ENCODE results near the gene HOXD1.

The HOXD1 gene

DNA sequence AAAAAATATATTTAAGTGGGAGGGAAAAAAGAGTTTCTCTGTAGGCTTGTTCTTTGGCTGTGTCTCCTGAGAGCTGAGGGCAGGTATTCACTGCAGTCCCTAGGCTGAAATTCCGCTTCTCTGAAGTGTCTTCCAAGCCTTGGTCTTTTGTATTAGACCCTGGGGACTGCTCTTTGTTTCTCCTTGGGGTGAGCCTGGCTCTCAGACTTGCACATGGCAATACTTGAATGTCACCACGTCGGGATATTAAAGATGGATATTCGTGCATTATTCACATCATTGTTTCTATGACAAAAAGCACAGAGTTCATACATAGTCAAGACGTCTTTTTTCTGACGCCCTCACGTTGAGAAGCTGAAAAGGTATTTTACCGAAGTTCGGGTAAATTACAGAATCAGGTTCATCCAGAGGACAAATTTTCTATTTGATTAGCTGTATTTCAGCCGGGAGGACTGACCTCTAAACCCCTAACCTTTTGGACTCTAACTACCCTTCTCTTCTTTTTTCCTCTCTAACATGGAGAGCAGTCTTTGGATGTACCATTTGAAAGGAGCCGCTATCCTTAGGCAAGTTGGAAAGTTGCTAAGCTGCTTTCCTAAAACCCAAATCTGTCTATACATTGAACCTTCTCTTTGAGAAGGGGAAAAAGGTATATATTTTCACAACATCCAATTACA lies 33.8 kb upstream of the HOXD1 start:
- DNase-seq = no peak

DNA sequence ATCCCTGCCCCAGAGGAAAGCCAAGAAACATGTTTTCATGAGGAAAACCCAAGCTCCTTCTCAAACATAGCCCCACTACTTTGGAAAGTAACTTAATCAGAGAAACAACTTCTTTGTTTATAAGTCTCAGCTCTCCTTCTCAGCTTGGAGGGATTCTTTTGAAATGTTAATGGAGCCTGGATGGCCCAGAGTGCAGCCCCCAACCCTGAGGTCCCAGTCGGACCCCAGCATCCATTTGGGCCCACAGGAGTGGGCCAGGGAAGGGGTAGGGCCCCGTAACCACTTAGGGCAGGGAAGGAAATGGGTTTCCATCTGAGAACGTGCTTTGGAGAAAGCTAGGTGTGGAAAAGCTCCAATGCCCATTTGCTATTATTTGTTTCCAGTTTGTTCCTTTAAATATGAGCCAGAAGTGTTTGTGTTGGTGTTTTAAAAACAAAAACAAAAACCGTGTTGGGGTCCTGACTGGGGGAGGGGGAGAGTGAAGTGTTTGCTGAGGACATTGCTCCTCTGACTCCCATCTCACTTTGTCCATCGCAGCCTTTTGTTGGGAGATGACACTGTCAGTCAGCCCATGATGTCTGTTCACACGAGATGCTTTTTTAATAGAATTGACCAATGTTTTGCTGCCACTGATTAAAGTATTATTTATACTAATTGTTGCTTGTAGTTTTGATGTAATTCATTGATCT lies 33.0 kb upstream of the HOXD1 start:
- DNase-seq = no peak

DNA sequence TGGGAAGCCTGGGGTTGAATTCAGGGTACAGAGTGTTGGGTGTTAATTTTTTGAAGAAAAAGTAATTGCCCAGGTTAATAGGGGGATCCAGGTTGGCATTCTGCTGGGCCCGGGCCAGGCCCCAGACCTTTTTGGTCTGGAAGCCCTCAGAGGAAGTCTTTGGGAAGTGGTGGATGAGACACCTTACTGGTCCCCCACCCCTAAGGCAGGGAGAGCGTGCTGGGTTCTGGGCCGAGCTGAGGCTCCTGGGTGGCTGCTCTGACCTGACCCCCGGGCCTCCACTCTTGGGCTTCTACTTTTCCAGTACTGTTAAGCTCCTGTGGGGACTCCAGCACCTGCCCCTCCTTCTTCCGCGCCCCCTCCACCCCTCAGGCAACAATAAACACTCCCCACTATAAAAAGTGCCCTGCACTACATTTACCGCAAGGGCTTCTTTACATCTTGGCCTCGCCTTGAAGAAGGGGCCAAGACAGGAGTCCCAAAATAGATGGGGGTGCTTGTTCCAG lies 32.1 kb upstream of the HOXD1 start:
- DNase-seq = no peak

DNA sequence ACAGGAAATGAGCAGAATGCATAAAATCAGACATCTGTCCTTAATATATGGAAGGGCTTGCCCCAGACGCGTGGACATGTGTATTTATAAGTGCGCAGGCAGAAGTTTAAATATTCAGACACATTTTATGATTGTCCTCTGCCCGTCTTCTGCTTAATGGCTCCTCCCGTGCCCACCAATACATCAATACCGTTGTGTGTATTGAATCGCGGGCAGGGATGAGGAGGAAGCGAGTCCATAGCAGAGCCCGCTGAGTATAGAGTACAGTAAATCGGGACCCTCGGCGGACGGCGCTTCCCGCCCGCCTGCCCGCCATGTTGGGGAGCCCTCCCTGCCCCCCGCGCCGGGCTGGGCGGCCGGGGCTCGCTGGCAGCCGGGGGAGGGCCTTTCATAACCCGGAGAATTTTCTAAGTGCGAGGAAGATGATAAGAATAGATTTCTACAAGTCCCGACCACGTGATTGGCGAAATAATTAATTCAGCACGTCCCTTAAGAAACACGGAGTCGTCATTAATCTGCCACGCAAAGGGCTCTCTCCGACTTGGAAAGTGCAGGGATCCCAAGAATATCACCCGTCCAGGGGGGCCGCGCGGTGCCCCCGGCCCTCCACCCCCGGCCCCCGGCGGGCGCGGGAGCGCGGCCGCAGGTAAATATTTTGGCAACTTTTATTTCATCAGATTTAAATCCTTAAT lies 31.5 kb upstream of the HOXD1 start, which contains the start of gene HOXD3:
HOXD3 (plus strand) TSS at position 501 of the 692 bp plus-strand sequence. CDS start 11,808 bp downstream, outside the sequence.
- no peak for DNase-seq

DNA sequence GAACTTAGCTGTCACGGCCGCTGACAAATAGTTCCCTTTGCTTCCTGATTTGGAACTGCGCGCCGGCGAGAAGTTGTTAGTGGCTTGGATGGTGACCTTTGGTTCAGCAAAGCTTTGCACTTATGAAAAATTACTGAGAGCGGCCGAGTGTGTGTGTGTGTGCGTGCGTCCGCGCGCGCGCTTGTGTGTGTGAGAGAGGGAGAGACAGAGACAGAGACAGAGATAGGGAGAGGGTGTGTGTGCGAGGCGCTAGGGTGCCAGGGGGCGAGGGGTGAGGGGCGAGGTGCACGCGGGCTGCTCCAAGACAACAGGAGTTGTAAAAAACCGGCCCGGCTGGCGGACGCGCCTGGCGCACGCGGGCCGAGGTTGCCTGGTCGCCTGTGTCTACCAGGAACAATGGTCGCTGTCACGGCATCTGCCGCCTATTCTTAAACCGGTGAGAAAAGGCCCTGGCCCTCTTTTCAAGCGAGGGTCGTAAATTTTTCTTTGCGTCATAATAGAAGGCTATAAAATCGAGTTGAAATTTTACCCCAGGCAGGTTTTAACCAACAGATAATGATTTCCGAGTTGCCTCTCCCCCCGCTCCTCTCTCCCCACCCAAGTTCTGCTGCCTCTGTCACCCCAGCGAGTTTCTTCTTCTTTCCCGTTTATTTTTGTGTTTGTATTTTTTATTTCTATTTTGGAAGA lies 30.8 kb upstream of the HOXD1 start:
- no peak for DNase-seq

DNA sequence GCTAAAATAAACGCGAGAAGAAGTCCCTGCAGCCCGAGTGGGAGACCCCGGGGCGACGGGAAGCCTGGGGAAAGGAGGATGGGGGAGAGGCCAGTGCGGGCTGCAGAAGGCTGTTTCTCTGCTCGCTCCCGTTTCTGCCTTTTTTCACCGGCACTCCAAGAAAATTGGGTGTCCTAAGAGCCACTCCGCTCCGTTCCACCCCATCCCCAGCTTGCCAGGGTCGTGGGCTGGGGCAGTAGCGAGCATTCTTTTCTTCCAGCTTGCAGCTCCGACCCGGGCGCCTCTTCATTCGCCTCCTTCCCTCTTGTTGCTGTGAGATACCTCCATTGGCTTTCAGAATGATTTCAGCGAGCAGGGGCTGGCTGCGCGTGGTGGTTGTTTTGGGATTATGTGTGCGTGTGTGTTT lies 30.3 kb upstream of the HOXD1 start:
- no peak for DNase-seq

DNA sequence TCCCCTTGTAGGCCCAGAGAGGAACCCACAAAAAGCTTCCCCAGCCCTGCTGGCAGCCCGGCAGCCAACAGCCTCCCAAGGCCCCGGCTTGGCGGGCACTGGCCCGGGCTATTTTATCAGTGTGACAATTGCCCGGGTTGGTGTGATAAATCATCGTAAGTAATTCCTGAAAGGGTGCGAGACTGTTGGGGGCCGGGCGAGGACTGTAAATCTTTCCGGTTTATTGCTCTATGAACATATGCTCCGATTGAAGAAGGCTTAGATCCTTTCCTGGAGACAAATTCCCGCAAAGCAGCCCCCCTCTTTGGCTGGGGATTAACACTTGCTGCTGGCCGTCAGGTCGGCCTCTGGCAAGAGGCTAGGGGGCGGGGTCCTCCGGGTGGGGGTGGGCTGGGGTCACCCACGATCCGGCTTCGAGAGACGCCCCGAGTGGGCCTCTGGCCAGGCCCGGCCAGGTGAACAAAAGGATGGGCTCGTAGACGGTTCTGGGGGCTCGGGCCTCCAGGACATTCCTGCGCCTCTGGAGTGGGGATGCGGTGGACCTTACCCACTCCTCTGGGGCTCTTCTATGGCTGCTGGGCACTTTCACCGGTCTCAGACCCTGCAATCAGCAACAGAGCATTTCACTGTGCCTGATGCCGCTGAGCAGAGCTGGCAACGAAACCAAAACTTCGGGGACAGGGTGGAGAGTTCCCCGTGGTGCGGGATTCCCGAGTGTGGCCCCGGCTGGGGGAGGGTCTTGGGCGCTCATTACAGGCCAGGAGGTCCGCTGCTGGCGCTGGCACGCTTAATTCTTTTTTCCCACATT lies 29.4 kb upstream of the HOXD1 start:
- no peak for DNase-seq

DNA sequence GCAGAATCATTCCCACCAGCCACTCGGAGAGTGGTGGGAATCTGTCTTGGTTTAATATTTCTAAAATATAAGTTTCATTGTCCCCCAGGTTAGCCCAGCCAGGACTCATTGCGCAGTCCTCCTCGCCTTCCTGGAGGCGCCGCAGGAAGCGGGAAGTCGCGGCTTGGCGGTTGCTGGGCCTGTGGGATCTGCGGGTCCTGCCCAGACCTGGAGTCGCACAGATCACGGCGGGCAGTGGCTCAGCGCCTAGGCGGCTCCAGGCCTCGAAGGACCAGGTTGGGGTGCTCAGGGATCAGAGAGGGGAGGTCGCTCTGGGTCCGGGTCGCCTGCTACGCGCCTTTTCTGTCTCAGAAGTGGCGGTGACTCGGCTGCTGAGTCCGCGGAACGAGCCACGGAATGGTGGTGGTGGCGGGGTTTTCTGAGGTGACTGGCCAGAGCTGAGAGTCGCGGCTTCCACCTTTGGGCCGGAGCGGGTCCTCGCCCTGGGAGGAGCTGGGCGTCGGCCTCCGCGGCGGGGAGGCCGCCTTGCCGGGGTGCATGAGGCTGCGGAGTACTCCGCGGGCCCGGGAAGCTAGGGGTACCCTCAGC lies 28.7 kb upstream of the HOXD1 start:
- DNase-seq = no peak

DNA sequence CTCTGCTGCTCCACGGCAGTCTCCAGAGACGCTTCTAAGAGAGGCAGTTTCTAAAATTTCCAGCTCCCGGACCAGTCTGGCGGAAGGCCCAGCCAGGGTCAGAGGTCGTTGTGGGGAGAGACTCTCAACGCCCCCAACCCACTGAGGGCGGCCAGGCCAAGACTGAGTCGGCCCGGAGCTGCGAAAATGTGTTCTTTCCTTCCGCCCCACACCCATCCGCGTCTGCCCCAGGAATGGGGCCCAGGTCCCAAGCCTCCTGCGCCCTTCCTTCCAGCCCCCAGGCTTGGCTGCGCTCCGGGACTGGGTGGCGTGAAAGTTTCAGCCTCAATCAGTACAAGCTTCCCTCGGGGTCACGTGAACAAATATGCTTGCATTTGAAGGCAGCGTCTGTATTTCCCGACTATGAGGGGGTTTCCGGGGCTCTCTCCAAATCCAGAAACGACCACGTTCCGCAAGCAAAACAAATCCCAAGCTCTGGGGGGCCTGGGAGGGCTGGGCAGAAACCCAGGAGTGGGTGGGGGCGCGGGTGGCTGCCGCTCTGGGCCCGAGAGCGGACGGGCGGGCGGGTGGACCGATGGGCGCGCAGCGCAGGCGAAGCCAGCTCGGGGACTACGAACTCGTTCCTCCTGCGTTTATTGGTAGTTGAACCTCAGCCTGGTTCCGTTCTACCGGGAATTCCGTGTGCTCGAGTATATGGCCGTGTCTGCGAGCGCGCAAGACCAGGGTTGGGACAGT lies 28.1 kb upstream of the HOXD1 start:
- DNase-seq = no peak

DNA sequence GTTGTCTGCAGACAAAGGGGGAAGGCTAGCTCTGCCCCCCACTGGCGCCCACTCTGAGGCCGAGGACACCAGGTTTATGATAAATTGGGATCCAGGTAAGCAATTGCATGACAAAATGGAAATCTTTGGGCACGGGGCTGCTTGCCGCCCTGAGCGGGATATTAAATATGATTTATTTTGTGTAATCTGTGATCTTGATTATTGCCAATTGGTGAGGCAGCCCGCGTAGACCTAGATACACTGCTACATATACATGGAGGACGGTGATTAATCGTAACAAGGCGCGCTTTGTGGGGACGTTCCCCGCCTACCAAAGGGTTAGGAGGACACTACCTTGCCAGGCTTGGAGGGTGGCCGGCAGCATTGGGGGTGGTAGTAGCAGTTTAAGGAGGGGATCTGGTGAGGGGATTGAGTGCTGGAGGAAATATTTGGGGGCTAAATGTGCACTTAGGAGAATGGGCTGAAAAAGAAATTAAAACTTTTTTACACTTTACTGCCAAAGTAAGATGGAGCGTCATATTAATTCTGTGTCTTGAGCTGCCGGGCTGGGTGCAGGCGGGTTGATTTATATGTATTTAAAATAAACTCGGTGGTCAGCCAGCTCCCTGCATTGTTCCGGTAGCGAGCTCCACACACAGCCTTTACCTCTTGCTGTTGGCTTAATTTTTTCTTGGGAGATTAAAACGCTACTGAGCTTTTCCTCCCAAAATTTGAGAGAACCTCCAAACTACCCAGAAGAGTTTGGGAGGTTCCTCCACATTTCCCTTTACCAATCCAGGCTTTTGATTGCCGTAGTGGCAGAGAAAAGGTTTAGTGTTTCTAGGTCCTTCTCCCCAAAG lies 27.3 kb upstream of the HOXD1 start:
- DNase-seq = no peak

DNA sequence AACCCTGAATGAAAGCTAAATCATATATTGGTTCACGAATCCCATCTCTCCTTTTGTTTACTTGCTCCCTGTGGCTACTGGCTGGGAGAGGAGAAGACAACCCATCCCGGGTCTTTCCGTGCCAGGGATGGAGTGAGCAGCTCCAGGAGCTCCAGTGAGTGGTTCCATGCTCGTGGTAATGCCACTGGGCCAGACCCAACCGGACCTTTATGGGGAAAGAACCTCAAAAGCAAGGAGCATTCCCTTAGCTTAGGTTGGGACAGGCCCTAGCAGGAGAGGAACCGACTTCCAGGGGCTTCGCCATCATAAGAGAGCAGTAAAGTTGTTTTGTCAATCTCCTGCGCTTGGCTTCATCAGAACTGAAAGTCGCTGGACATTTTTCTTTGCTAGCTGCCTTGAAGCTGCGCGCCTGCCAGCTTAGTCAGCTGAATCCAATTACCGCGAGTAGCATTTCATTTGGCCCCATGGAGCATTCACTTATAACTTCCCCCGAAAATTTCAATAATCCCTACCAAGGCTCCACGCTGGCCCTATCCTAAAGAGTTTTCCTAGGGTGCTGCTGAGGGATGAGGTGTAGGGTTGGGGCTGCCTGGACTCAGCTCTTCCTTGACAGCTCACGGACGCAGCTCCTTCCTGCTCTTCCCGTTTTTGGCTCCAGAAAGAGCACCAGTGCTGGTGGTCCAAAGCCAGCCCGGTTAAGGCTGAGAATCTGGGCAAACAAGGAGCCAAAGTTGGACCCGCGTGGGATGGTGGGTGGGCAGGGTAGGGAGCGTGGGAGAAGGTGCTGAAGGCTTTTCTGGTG lies 26.4 kb upstream of the HOXD1 start:
- no peak for DNase-seq

DNA sequence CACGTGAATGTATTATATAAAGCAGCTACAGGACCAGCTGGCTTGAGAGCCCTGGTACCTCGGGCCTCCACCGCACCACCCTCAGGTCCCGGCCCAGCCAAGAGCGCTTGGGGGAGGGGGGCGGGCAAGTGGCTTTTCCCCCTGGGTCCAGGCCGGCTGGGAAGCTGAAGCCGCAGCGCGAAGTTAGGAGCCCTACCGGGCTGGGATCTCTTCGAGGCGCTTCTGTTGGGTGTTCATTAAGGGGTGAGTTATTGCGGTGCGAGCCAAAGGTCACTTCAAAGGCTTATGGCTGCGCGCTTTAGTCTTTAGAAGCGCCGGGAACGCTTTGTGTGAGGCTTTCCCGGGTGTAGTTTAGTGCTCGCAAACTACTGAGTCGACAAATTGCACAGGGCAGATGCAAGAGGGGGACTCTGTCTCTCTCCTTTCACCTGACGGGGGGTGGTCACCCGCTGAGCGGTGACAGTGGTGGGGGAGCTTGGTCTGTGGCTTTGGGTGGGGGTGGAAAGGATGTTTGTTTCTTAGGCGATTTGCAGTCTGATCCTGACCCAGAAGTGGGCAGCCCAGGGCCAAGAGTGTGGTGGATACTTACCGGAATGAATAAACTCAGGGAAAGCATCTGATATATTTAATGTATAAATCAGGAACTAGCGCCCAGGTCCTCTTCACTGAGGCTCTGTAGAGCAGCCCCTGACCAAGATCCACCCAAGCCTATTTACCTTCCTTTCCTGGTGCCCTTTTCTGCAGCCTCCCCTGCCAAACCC lies 25.4 kb upstream of the HOXD1 start:
- DNase-seq = no peak

DNA sequence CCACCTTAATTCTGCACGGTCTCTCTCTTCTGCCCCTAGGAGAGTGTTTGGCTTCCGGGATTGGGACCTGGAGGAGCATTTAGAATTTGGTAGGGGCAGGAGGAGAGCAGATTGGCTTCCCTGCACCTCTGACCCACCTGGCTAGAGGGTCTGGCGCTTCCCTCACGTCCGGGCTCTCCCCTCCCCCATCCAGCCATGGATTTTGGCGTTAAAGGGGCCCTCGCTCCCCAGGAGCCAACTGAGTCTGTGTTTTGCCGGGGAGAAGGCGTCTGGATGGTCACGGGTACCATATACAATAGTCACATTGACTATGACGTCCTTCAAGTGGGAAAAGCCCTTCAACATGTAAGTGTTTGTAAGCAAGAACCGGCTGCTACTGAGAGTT lies 24.8 kb upstream of the HOXD1 start:
- no peak for DNase-seq

DNA sequence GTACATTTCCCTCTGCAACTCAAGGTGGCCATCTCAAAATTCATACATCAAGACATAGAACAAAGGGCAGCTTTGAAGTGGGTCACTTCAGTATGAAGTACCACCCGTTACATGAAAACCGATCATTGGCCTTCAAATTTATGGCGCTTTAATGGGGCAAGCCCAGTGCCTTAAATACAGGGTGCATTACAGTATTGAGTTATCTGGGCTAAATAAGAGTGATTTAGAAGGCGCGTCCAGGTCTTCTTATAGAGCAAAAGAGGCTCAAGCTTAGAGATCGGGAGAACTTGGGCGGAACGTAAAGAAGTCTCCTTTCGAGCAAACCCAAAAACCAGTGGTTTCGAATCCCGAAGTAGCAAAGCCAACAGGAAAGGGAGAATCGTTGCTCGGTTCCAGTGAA lies 24.3 kb upstream of the HOXD1 start:
- DNase-seq = no peak

DNA sequence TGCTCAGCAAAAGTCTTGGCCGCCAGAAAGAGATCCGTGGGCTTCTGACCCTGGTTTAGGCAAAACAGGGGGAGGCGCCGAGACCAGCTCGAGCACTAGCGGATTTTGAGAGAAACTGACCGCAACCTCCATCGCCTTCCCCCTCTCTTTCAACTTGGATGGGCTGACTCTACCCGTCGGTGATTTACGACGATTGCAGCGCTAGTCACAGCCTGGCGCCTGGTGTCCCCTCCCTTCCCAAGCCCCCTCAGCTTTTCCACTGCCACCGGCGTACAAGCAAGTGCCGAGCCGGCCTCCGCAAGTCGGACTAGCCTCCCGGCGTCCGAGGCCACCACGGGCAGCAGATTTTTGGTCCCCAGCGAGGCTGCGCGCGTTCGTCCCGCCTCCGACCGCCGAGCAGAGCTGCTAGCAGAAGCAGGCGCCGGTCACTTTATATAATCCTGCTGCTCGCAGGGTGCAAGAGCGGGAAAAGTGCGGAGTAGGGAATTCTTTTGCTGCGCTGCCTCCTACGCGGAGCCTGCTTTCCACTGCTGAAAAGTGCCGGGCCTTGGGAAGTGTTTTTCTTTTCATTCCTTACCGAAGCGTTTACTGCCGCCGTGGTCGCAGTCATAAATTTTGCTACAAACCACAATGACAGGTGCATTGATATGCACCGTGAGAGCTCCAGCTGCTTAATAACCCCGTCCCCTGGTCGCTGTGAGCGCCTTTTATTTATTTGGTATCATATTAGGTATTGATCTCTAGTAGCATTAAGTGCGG lies 23.7 kb upstream of the HOXD1 start:
- no peak for DNase-seq

DNA sequence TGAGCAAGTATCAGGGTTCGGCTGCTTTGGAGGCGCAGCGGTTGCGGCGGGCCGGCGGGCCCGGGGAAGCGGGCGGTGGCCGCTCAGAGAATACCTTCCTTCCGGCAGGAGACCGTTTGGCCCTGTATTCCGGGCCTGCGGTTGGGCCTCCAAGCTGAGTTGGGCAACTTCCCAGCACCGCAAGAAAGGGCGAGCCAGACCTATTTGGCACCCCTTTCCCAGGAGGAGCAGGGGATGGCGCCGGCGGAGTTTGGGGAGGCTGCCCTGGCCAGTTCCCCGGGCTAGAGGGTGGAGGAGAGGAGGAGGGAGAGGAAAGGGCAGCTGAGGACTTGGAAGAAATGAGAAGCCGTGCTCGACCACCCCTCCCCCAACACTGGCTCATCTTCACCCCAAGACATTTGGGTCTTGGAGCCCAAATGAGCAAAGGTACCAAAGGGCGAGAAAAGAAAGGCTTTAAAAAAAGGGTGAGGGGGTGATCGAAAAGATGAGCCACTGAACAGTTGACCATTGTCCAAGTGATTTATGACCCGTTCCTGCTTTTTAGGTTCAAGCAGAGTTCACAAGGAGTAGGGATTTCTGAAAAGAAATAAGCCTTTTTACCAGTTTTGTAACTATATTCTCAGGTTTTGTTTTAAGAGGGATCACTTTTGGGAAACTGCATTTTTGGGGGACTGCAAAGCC lies 23.0 kb upstream of the HOXD1 start:
- DNase-seq = no peak

DNA sequence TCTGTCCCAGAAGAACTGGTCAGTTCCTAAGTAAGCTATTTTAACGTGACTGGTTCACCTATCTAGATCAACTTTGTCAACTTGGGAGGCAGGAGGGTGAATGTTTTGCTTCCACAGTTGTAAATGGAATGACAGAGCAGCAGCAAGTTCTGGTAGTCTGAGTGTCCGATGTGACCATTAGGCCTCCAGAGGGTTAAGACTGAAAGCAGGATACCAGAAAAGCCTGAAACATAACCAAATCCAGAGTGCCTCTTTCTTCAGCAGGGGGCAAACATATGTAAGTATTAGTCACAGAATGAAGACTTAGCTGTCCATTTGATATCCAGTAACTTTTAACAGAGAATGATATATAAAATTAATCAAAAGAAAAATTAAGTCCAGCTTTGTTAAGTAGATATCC lies 22.2 kb upstream of the HOXD1 start:
- no peak for DNase-seq
